Fibroblast of the aortic adventitia (primary cell): ENCODE data around the gene DNAH3. TPM values are rescaled to one million over a fixed set of nuclear protein-coding genes. Genes with fewer than 3 reads are reported as not detected.
"Not testable (repeated sequence)": the region's sequence is repeated elsewhere in the genome, so short reads cannot be mapped to it uniquely, and the experiment has no call there.

ENCODE experiments used
- DNase-seq: peaks from one replicate; pipeline ENCODE4 v3.0.0-alpha.2; 2010; ENCODE audit warnings: low read depth
- H3K4me3 ChIP-seq: 2 replicates; pipeline ENCODE4 v1.5.1; 2011; ENCODE audit warnings: low read depth, mild to moderate bottlenecking, control low read depth, low read length, moderate library complexity
- total RNA-seq: library from RNA; depleted of rRNA; stranded (reverse); fragments of >200 nt; gene quantifications from 2 replicates; pipeline ENCODE4 v1.2.3, GENCODE V29; 2012; ENCODE audit warnings: low replicate concordance
- TF ChIP-seq, protein P1 (sequence below): IDR thresholded peaks from 2 replicates; pipeline ENCODE4 v1.5.1; 2011; ENCODE audit warnings: mild to moderate bottlenecking, low read length, control low read depth, inconsistent platforms; ENCODE audit not compliant: insufficient read depth

DNAH3 gene, protein sequence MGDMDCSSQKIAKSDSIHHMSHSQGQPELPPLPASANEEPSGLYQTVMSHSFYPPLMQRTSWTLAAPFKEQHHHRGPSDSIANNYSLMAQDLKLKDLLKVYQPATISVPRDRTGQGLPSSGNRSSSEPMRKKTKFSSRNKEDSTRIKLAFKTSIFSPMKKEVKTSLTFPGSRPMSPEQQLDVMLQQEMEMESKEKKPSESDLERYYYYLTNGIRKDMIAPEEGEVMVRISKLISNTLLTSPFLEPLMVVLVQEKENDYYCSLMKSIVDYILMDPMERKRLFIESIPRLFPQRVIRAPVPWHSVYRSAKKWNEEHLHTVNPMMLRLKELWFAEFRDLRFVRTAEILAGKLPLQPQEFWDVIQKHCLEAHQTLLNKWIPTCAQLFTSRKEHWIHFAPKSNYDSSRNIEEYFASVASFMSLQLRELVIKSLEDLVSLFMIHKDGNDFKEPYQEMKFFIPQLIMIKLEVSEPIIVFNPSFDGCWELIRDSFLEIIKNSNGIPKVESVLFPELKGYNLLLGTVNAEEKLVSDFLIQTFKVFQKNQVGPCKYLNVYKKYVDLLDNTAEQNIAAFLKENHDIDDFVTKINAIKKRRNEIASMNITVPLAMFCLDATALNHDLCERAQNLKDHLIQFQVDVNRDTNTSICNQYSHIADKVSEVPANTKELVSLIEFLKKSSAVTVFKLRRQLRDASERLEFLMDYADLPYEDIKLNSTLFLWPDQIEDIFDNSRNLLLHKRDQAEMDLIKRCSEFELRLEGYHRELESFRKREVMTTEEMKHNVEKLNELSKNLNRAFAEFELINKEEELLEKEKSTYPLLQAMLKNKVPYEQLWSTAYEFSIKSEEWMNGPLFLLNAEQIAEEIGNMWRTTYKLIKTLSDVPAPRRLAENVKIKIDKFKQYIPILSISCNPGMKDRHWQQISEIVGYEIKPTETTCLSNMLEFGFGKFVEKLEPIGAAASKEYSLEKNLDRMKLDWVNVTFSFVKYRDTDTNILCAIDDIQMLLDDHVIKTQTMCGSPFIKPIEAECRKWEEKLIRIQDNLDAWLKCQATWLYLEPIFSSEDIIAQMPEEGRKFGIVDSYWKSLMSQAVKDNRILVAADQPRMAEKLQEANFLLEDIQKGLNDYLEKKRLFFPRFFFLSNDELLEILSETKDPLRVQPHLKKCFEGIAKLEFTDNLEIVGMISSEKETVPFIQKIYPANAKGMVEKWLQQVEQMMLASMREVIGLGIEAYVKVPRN (N-terminal part only)
- total RNA-seq, result not detected in 2 replicates

DNA sequence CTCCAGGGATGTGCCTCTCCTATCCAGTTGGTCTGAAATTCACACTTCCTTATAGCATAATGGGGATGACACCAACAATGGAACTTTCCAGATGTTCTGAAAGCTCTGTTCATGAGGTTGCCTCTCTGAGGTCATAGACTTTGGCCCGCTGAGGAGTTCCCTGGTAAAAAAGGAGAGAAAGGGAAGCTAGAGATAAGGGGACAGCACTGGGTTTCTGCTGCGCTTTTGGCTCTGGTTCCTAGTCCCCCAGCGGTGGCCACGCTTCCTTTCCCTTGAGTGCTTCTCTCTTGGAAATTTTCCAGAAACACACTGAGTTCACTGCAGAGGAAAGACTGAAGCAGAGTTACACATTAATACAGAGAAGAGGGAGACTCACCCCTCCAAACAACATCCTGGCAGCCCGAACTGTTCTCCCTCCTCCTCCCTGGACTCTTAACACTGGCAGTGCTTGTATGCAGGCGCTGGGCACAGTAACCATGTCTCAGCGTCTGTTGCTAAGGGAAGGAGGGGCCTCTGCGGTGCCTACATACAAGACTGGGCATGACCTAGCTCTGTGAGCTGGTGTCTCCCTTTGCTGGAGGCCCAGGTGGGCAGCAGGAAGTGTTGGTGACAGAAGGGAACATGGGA, at the start of gene DNAH3:
TSS of gene DNAH3 (minus strand) at position 472 of the 627 bp plus-strand sequence. CDS start 527 bp downstream, outside the sequence.
- no peak for DNase-seq
- TF ChIP-seq, protein P1, sequence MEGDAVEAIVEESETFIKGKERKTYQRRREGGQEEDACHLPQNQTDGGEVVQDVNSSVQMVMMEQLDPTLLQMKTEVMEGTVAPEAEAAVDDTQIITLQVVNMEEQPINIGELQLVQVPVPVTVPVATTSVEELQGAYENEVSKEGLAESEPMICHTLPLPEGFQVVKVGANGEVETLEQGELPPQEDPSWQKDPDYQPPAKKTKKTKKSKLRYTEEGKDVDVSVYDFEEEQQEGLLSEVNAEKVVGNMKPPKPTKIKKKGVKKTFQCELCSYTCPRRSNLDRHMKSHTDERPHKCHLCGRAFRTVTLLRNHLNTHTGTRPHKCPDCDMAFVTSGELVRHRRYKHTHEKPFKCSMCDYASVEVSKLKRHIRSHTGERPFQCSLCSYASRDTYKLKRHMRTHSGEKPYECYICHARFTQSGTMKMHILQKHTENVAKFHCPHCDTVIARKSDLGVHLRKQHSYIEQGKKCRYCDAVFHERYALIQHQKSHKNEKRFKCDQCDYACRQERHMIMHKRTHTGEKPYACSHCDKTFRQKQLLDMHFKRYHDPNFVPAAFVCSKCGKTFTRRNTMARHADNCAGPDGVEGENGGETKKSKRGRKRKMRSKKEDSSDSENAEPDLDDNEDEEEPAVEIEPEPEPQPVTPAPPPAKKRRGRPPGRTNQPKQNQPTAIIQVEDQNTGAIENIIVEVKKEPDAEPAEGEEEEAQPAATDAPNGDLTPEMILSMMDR, result no peak
- H3K4me3 ChIP-seq, result no peak within 1 kb of the TSS

DNA sequence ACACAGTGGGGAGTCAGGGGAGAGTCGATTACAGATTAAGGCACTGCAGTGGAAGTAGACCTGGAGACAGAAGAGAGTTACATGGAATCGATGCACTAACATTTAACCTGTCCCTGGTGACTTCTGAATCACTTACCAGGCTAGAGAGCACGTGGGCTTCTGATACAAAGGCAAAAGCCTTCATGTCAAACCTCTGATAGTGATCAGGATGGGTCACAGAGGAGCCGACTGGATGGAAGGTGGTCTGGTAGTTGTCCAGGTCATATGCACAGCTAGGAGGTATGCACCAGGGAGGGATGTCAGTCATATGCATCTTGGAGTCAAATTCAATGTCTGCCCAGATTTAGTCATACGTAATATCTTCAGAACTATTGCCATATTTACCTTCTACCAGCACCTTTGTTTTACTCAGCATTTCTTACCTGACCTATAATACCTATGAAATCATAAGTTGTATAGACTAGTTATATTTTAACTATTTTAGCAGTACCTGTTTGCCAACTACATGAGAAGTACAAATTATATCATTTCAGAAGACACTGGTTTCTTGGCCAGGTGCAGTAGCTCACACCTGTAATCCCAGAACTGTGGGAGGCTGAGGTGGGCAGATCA, 49.1 kb upstream of the DNAH3 start:
- H3K4me3 ChIP-seq, result no peak overlapping the region
- no peak for DNase-seq
- TF ChIP-seq, protein P1, result no peak

DNA sequence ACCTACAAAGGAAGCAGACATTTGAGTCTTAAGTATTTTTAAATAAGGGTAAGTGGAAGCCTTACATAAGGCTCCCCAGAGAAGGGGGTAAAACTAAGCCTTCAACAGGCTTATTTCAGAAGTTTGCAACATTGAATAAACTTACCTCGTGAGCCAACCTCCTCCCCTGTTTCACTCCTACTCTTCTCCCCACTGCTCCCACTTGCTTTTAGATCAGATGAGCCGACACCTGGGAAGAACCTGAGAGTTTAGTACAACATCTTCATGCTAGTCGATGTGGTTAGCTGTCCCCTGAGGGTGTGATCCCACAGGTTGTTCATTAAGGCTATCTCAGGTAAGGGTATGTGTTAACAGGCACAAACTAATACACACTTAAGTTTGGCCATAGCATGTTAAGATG, 47.0 kb upstream of the DNAH3 start:
- TF ChIP-seq, protein P1, result no peak
- DNase-seq, result no peak
- H3K4me3 ChIP-seq, result no peak overlapping the region

DNA sequence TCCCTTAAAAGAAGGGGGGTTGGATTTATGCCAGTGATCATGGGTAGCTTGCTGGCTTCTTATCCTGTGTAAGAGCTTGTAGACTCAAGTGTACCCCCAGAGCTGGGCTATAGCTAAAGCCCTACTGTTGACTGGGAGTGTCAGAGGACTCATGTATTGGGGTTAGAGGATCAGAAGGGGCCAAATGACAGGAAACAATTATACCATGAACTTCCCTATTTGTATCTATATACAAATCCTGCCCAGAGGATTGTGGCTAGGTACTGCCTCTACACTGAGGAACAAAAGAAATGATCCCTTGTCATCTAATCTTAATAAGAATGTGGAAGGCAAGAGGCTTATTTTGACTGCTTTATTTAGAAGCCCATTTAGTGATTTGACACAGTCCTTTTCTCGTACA, 46.5 kb upstream of the DNAH3 start:
- no peak overlapping the region for H3K4me3 ChIP-seq
- TF ChIP-seq, protein P1, result no peak
- DNase-seq, result no peak

DNA sequence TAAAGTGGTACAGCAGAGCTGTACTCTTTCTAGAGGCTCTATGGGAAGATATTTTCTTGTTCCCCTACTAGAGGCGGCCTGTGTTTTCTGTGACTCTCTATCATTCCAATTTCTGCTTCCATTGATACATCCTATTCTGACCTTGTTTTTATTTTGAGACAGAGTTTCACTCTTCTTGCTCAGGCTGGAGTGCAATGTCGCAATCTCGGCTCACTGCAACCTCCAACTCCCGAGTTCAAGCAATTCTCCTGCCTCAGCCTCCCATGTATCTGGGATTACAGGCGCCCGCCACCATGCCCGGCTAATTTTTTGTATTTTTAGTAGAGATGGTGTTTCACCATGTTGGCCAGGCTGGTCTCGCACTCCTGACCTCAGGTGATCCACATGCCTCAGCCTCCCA, 44.7 kb upstream of the DNAH3 start:
- H3K4me3 ChIP-seq, DNase-seq: not testable (repeated sequence)

DNA sequence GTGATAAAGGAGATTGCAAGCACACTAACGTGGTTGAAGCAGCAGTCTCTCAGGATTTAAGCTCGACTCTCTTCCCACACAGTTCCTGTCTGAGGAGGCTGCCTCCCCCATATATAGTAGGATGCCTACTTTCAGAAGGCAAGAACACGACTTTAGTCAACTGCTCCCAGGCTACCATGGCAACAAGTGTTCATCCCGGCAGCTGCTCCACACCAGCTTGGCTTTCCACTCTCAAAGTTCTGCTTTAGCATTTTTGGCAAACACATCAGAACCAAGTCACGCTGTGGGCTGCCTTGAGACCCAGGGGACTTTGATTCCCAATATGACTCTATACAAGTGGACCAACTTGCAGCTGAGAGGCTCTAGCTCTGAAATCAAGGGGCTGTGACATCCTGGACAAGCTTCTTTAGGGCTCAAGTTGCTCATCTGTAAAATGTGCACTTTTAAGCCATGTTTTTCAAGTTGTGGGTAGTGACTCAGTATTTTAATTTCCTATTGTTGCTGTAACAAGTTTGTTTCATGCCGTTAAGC, 44.2 kb upstream of the DNAH3 start:
- peak; percentile 26 for DNase-seq
- H3K4me3 ChIP-seq, result no peak overlapping the region
- TF ChIP-seq, protein P1, result no peak
